SK-N-SH treated with all-trans-retinoic acid at 6 μM for 48 hours (cell line): ENCODE data around the gene TTLL1.

Experiments
- ARNTL ChIP-seq: fragments of 450-650 bp; formaldehyde crosslinking; IDR thresholded peaks from 2 replicates; pipeline ENCODE4 v1.5.0; 2020; ENCODE audit warnings: low read depth, mild to moderate bottlenecking, moderate library complexity, borderline replicate concordance
- ESRRG ChIP-seq: fragments of 250-450 bp; sonication (Bioruptor Pico); IDR thresholded peaks from 2 replicates; pipeline ENCODE4 v1.6.1; 2021; ENCODE audit warnings: mild to moderate bottlenecking
- ISL1 ChIP-seq: fragments of 250-450 bp; sonication (Bioruptor Pico); IDR thresholded peaks from 2 replicates; pipeline ENCODE4 v2.1.2; 2022; ENCODE audit warnings: mild to moderate bottlenecking, moderate library complexity
- PPARA ChIP-seq: fragments of 250-450 bp; sonication (Bioruptor Pico); IDR thresholded peaks from 2 replicates; pipeline ENCODE4 v1.5.0; 2020; ENCODE audit warnings: mild to moderate bottlenecking, borderline replicate concordance
- SNAI2 ChIP-seq: fragments of 250-450 bp; sonication (Bioruptor Pico); IDR thresholded peaks from 2 replicates; pipeline ENCODE4 v1.5.0; 2020; ENCODE audit warnings: mild to moderate bottlenecking, moderate library complexity
- TCF4 ChIP-seq: fragments of 250-450 bp; sonication (Bioruptor Pico); IDR thresholded peaks from 2 replicates; pipeline ENCODE4 v1.8.0; 2021; ENCODE audit warnings: mild to moderate bottlenecking, moderate library complexity, borderline replicate concordance
- TSHZ2 ChIP-seq: fragments of 250-450 bp; sonication (Bioruptor Pico); IDR thresholded peaks from 2 replicates; pipeline ENCODE4 v1.5.0; 2020; ENCODE audit warnings: mild to moderate bottlenecking, moderate library complexity
- ZC3H10 ChIP-seq: fragments of 250-450 bp; sonication (Bioruptor Pico); IDR thresholded peaks from 2 replicates; pipeline ENCODE4 v1.5.1; 2021; ENCODE audit warnings: mild to moderate bottlenecking, moderate library complexity
- ZFP3 ChIP-seq: fragments of 250-450 bp; sonication (Bioruptor Pico); IDR thresholded peaks from 2 replicates; pipeline ENCODE4 v1.5.0; 2020; ENCODE audit warnings: mild to moderate bottlenecking, moderate library complexity
- ZNF70 ChIP-seq: fragments of 450-650 bp; formaldehyde crosslinking; IDR thresholded peaks from 2 replicates; pipeline ENCODE4 v1.5.0; 2020; ENCODE audit warnings: mild to moderate bottlenecking, moderate library complexity
- TF ChIP-seq, protein P1 (sequence below): fragments of 250-450 bp; sonication (Bioruptor Pico); IDR thresholded peaks from 2 replicates; pipeline ENCODE4 v1.5.1; 2021; ENCODE audit warnings: mild to moderate bottlenecking, moderate library complexity

DNA sequence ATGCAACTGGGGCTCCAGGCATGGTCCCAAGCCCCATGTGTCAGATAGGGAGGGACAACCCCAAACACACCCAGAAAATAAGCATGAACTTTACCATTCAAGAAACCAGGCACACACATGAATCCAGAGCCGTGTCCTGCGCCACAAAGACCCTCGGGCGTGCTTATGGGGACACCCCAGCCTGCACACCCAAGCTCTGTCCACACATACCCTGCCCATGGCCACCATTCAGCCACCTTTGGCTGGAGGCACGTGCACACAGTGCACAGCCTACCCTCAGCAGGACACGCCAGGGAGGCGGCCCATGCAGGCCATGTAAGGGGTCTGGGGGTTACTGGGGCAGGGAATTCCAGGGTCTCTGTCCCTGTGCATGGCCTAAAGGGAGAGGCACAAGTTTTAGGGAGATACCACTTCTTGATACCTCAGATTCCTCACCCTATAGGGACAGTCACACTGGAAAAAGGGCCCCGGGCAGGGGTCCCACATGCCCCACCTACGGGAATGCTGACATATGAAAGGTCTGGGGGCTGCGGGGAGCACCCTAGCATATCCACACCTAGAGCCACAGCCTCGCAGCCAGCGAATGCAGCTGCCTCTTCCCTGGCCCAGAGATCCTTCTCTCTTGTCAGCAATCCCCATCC is 94.8 kb downstream of the TTLL1 start:
- TF ChIP-seq ZC3H10, result no peak
- TF ChIP-seq TCF4 (CRISPR knock-in tag), result no peak
- TF ChIP-seq, protein P1, sequence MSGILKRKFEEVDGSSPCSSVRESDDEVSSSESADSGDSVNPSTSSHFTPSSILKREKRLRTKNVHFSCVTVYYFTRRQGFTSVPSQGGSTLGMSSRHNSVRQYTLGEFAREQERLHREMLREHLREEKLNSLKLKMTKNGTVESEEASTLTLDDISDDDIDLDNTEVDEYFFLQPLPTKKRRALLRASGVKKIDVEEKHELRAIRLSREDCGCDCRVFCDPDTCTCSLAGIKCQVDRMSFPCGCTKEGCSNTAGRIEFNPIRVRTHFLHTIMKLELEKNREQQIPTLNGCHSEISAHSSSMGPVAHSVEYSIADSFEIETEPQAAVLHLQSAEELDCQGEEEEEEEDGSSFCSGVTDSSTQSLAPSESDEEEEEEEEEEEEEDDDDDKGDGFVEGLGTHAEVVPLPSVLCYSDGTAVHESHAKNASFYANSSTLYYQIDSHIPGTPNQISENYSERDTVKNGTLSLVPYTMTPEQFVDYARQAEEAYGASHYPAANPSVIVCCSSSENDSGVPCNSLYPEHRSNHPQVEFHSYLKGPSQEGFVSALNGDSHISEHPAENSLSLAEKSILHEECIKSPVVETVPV (CRISPR knock-in tag), result no peak
- no peak for TF ChIP-seq SNAI2 (CRISPR knock-in tag)
- TF ChIP-seq TSHZ2, result no peak
- TF ChIP-seq ZFP3, result no peak
- no peak for TF ChIP-seq ARNTL (CRISPR knock-in tag)
- TF ChIP-seq ESRRG, result no peak
- no peak for TF ChIP-seq PPARA (CRISPR knock-in tag)
- TF ChIP-seq ZNF70 (CRISPR knock-in tag), result no peak
- no peak for TF ChIP-seq ISL1
